Inflammatory macrophage (primary cell): ENCODE measurements around the gene OR8K3.

Experiments
- DNase-seq, 2 donors: peaks; one replicate each; pipeline ENCODE4 v3.0.0-alpha.2; 2020 to 2022
- total RNA-seq, 18 experiments: gene quantifications; one replicate each; lab custom pipeline; 2026; ENCODE audit warnings: mixed read lengths in 6 of 18, inconsistent platforms in 2 of 18; lab: John Stamatoyannopoulos, UW

OR8K3 gene
- total RNA-seq = 0 to 0.07 (median 0) reads per million in 18 experiments

- no peak for DNase-seq
Measured at GRCh38 chr11:56314844-56315243, at the start of gene OR8K3. OR8K3 (plus strand) TSS chr11:56315144; CDS start chr11:56318307, 3,163 bp downstream.

- DNase-seq = no peak
Measured at GRCh38 chr11:56271092-56271491, 43.9 kb upstream of the OR8K3 start.

GRCh38 chr11:56273854-56274253 is 41.1 kb upstream of the OR8K3 start, which contains the start of gene OR5T1:
OR5T1 (plus strand) TSS chr11:56274154; CDS start chr11:56275639, 1,485 bp downstream.
- no peak for DNase-seq

GRCh38 chr11:56292154-56292553 is 22.8 kb upstream of the OR8K3 start, which contains the start of gene OR8H1:
OR8H1 (minus strand) TSS chr11:56292254; CDS start chr11:56291062, 1,192 bp downstream.
- no peak for DNase-seq

- DNase-seq = no peak
Measured at GRCh38 chr11:56296898-56297297, 18.0 kb upstream of the OR8K3 start.

GRCh38 chr11:56307836-56308235 is 7.1 kb upstream of the OR8K3 start:
- DNase-seq = no peak

GRCh38 chr11:56331861-56332491 is 17.0 kb downstream of the OR8K3 start:
- DNase-seq = no peak

GRCh38 chr11:56333156-56333555 is 18.2 kb downstream of the OR8K3 start:
- no peak for DNase-seq

- DNase-seq = no peak
Measured at GRCh38 chr11:56340289-56340688, 25.3 kb downstream of the OR8K3 start.

- no peak for DNase-seq
Measured at GRCh38 chr11:56345739-56346138, 30.8 kb downstream of the OR8K3 start, which contains the start of gene OR8K1. OR8K1 (plus strand) TSS chr11:56346039; CDS start chr11:56346039, 0 bp downstream.

- no peak for DNase-seq
Measured at GRCh38 chr11:56353991-56354390, 39.0 kb downstream of the OR8K3 start, which contains the start of gene OR8J1. OR8J1 (plus strand) TSS chr11:56354291; CDS start chr11:56360247, 5,956 bp downstream.
